Measurements from ENCODE around the gene NACC2.
A peak's percentile ranks its signal among the peaks of the same experiment; 100 is the strongest.
"Not testable (repeated sequence)": the region's sequence is repeated elsewhere in the genome, so short reads cannot be mapped to it uniquely, and the experiment has no call there.

NACC2 gene

DNA sequence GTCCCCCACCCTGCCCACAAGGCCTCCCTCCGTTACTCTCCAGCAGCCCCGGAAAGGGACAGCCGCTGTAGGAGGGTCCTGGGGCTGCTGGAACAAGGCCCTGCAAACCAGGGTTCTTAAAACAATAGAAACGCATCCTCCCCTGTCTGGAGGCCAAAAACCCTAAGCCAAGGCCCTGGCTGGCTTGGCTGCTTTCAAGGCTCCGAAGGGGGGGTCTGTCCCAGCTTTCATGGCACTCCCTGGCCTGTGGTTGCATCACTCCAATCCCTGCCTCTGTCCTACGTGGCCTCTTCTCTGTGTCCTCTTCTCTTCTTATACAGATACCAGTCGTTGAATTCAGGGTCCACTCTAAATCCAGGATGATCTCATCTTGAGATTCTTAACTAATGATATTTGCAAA, 126.5 kb downstream of the NACC2 start:
- DNase-seq, result no peak

DNA sequence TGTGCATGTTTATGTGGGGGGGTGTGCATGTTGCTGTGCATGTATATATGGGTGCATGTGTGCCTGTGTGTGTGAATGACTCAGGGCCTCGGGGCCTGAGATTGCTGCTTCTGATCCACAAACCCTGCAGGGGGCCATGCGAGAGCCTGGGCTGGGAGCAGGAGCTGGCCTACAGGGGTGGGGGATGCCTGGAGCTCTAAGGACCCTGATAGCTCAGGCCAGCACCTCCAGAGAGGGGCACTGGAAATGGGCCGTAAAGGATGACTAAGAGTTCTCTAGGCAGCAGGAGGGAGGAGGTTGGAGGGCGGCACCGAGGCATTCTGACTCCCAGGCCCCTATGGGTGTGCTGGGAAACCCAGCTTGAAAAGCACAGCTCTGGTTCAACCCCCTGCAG, 127.0 kb downstream of the NACC2 start:
- DNase-seq, result no peak

DNA sequence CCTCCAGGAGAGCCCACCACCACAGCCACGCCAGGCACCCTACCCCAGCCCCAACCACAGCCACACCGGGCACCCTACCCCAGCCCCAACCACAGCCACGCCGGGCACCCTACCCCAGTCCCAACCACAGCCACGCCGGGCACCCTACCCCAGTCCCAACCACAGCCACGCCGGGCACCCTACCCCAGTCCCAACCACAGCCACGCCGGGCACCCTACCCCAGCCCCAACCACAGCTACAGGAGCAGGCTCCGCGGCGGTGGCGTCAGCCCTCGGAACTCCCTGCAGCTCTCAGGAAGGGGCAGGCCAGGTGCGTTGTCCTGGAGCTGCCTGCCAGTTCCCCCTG, 128.2 kb downstream of the NACC2 start:
- DNase-seq, result not testable (repeated sequence)

GRCh38 chr9:135965124-135965756, 129.8 kb downstream of the NACC2 start:
- no peak for DNase-seq

DNA sequence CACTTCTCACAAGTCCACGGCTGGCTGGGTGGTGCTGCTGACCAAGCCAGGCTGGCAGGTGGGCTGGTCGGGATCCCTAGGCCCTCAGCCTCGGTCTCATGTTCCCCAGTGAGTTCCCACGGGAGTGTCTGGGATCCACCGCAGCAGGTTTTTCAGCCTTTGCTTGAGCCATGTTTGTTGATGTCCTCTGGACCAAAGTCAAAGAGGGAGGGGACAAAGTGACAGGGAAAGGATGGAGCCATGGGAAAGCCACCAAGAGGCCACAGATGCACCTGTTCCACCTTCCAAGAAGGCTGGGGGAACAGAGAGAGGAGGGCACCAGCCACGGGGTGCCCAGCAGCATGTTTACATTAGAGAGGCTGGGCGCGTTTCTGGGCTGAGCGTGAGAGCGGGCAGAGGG, 131.2 kb downstream of the NACC2 start:
- no peak for DNase-seq

DNA sequence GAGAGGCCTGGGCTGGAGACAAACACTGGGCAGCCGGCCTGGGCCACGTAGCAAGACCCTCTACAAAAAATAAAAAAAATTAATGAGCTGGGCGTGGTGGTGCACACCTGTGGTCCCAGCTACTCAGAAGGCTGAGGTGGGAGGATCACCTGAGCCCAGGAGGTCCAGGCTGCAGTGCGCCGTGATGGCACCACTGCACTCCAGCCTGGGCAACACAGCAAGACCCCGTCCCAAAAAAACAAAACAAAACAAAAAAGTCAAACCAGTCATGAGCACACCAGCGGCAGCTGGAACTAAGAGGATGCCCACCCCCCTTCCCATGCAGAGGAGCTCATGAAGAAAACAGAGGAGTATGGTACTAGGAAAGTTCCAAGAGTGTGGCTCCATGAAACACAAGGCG, 131.8 kb downstream of the NACC2 start:
- DNase-seq, result no peak

DNA sequence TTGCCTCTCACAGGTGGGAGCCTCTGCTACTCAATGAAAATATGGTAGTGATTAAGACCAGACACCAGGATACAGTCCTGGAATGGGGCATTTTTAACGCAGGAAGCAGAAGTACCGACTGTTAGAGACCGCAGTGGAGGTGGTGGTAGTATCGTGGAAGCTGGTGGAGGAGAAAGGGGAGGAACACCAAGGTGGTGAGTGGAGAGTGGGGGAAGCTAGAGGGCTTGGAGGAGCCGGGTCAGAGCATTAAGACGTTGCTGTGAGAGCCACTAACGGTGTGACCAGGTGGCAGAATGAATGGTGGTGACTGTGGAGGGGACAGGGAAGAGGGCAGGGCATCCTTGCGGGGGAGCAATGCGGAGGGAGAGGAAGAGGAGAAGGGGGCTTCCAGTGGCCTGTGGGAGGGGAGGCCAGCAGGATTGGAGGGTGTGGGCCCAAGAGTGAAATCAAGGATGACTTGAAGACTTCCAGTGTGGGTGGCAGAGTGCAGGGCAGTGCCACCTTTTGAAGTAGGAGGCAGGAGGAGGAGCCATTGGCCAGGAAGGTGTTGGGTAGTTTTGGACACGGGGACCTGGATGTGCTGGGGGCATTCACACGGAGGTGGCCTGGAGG, 132.3 kb downstream of the NACC2 start:
- DNase-seq, result no peak

GRCh38 chr9:135961811-135962695, 133.0 kb downstream of the NACC2 start:
- DNase-seq, result no peak

DNA sequence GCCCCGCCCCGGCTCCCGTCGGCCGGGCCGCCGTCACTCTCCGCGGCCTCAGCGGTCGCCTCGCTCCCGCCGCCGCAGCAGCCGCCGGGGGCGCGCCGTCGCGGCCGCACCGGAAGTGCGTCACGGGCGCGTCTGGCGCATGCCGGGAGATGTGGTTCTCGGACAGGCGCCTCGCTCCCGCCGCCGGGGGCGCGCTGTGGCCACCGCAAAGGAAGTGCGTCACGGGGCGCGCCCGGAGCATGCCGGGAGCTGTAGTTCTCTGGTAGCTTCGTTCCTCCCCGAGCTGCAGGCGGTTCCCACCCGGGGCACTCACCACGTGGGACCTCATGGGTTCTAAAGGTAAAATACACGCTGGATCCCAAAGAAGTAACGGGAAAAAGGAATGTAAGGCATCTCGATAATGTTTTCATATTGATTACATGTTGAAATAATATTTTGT, 133.8 kb downstream of the NACC2 start, which contains the start of gene UBAC1:
Gene UBAC1, minus strand, starts transcription at position 97 of the 439 bp plus-strand sequence. CDS start 211 bp downstream, outside the sequence.
- peak; percentile 34 to 97 (median 93) for DNase-seq

- DNase-seq, result peak in 7 of 58 donors; percentile 16 to 66 (median 50)
Measured at GRCh38 chr9:135960411-135961276, 134.4 kb downstream of the NACC2 start.

DNA sequence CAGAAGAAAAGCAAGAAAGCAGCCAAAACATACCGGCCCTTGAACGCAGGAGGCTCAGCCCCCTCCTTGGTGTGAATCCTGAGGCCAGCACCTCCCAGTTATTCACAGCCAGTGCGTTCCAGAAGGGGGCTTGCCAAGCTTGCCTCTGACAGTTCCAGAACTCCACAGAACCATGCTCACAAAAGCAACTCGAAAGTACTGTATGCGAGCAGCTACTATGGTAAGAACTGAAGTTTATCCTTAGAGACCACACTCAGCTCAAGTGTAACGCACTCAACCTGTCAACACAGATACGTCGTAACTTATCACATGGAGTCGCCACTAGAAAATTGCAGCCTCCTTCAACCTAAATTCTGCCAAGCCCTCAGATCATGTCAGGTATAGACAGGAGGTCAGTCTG, 135.3 kb downstream of the NACC2 start:
- no peak for DNase-seq

- peak in 3 of 58 donors; percentile 6 to 47 (median 17) for DNase-seq
Measured at GRCh38 chr9:135958485-135958884, 136.6 kb downstream of the NACC2 start.

DNA sequence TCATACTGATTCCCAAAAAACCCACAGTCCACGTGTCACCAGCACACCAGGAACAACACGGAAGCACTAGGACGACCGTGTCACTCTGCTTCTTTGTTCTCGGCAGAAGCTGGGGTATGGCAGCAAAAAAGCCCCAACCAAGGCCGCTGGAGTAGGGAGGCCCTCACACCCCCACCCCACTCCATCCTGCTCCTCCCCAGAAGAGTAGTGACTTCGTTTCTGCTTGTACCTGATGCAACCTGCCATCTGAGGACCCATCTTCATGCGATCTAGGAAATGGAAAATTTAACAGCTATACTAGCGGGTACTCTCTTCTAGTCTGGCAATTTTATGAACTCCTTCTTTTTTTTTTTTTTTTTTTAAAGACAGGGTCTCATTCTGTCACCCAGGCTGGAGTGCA, 137.7 kb downstream of the NACC2 start:
- DNase-seq, result no peak

DNA sequence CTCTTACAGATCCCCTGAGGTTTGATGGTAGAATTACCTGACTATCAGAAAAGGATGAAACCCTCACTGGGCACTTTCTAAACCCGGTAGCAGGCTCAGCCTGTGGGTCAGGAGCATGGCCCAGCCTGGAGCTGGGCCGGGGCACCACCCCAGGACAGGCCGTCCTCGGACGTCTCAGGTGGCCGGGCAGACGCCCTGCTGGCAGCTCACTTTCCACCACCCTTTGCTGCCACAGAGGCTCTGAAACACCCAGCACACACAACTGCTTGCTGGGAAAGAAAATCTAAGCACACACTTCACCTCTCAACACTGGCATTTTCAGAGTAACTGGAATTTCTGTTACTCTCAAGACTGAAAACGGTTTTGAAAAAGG, 138.3 kb downstream of the NACC2 start:
- no peak for DNase-seq
